ENCODE data around the gene SVOPL. TPM values are rescaled to one million over a fixed set of nuclear protein-coding genes. Genes with fewer than 3 reads are reported as not detected.

The SVOPL gene
- total RNA-seq, 1 experiment from 2014 or later = not detected

DNA sequence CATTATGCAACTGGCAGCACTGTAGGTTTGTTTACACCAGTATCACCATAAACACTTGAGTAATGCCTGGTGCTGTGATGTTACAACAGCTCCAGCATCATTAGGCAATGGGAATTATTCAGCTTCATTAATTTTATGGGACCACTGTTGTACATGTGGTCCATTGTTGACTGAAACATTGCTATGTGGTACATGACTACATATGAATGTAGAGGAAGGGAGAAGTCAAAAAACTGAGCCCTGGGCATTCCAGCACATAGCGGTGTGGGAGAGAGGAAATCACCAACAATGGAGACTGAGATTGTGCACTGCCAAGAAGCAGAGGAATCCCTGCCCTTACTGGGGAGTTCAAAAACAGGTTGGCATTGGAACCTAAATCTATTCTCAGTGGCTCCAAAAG, 152.1 kb downstream of the SVOPL start:
- Histone ChIP-seq H2AFZ (ENCODE audit: low read depth, low read length, poor library complexity, severe bottlenecking) (no peak overlapping the region), H3K4me1 (ENCODE audit: control insufficient read depth in 1 of 2, insufficient read depth in 2 of 2, low read length in 2 of 2) (no peaks in the 10 kb centered on the region), H3K9ac (ENCODE audit: low read length) (no peak overlapping the region), H3K9me2 (ENCODE audit: insufficient read depth) (no peaks in the 10 kb centered on the region), H3K36me3 (ENCODE audit: control insufficient read depth in 1 of 2, insufficient read depth in 2 of 2, low read length in 2 of 2) (no peaks in the 10 kb centered on the region), H4K20me1 (ENCODE audit: insufficient read depth) (no peaks in the 10 kb centered on the region), H3K27me3 (ENCODE audit: insufficient read depth, low read length) (no peaks in the 10 kb centered on the region), H3K9me3 (ENCODE audit: control insufficient read depth in 1 of 2, insufficient read depth in 1 of 2, low read depth in 1 of 2, low read length in 2 of 2) (no peaks in the 10 kb centered on the region), H3K4me2 (ENCODE audit: low read length) (no peak overlapping the region), H3K27ac (ENCODE audit: low read depth, low read length) (no peak overlapping the region), H3K79me2 (ENCODE audit: insufficient read depth, low read length) (no peaks in the 10 kb centered on the region), H3K4me3 (replicated peaks in 1 of 2; ENCODE audit: low read depth in 1 of 2, low read length in 2 of 2) (no peak overlapping the region)
- ChIA-PET POLR2A (no interaction called here), CTCF (no interaction called here), RAD21 (ENCODE audit: low non-redundant PET in 1 of 2, low total read pairs in 2 of 2, uncharacterized antibody in 2 of 2, unreplicated experiment in 2 of 2) (no interaction called here)
- DNase-seq (ENCODE audit: low read depth, low spot score) (no peak), ATAC-seq (no peak)
- no peak for TF ChIP-seq ZNF274 (IDR thresholded peaks at IDR 0.05; ENCODE audit: low read depth, low read length)
- no peak for TF ChIP-seq POLR2A (IDR thresholded peaks at IDR 0.05; ENCODE audit: borderline replicate concordance, extremely low read depth, insufficient read depth, insufficient read length)
- no peak for TF ChIP-seq SRF (IDR thresholded peaks at IDR 0.05; ENCODE audit: low read depth)
- TF ChIP-seq EZH2 (IDR thresholded peaks at IDR 0.05) = no peak
- no peak for TF ChIP-seq CTCF (IDR thresholded peaks at IDR 0.05 in 2 of 3, conservative IDR thresholded peaks at IDR 0.05 in 1 of 3; ENCODE audit: borderline replicate concordance in 1 of 3, insufficient read depth in 1 of 3, low read depth in 2 of 3, low read length in 2 of 3)
- TF ChIP-seq, protein P1, sequence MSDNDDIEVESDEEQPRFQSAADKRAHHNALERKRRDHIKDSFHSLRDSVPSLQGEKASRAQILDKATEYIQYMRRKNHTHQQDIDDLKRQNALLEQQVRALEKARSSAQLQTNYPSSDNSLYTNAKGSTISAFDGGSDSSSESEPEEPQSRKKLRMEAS (IDR thresholded peaks at IDR 0.05) = no peak
- TF ChIP-seq TCF7L2 (IDR thresholded peaks at IDR 0.05; ENCODE audit: borderline replicate concordance, extremely low read depth, insufficient read depth, insufficient read length) = no peak
- TF ChIP-seq, protein P2, sequence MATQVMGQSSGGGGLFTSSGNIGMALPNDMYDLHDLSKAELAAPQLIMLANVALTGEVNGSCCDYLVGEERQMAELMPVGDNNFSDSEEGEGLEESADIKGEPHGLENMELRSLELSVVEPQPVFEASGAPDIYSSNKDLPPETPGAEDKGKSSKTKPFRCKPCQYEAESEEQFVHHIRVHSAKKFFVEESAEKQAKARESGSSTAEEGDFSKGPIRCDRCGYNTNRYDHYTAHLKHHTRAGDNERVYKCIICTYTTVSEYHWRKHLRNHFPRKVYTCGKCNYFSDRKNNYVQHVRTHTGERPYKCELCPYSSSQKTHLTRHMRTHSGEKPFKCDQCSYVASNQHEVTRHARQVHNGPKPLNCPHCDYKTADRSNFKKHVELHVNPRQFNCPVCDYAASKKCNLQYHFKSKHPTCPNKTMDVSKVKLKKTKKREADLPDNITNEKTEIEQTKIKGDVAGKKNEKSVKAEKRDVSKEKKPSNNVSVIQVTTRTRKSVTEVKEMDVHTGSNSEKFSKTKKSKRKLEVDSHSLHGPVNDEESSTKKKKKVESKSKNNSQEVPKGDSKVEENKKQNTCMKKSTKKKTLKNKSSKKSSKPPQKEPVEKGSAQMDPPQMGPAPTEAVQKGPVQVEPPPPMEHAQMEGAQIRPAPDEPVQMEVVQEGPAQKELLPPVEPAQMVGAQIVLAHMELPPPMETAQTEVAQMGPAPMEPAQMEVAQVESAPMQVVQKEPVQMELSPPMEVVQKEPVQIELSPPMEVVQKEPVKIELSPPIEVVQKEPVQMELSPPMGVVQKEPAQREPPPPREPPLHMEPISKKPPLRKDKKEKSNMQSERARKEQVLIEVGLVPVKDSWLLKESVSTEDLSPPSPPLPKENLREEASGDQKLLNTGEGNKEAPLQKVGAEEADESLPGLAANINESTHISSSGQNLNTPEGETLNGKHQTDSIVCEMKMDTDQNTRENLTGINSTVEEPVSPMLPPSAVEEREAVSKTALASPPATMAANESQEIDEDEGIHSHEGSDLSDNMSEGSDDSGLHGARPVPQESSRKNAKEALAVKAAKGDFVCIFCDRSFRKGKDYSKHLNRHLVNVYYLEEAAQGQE (IDR thresholded peaks at IDR 0.05; ENCODE audit: low read depth) = no peak
- TF ChIP-seq SP1 (IDR thresholded peaks at IDR 0.05; ENCODE audit: low read depth) = no peak
- BruUV-seq (replicated peaks) = no TSS peak
- intact Hi-C loops (cut with micrococcal nuclease) = no loop called here

All from HCT116 (cell line).